ENCODE data around the gene GUSB.

DNA sequence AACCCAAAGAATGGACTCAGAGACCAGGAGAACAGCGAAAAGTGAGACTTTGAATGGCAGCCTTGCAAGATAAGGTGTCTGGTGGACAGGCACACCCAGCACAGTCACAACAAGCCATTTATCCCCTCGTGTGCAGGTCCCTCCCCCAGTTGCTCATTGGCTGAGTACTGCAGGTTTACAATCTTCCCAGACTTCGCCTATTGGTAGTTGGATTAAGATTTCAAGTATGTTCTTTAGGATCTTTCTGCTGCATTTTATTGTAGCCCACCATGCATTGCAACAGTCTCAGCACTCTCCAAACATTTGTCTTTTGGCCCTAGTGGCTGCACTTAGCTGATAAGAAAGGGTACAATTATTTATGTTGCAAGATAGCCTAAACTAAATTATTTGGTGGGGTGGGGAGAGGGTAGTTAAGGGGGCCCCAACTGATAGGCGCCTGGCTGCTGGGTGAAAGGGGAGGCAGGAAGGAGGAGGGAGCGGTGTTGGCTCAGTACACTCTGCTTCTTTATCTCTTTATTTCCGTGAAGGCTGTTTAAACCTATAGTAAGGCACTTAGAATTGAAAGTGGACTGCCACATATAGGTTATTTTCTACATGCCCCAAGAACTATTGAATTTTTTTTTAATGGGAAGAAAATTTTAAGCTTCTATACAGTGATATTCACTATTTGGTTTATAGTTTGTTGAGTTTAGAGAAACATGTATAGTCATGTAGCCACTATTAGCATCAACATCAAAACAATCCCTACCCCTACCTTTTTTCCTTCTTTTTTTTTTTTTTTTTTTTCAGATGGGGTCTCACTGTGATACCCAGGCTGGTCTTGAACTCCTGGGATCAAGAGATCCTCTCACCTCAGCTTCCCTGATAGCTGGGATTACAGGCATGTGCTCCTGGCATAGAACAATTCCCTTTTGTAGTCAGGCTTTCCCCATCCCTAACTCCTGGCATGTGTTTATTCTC, 54.2 kb downstream of the GUSB start:
- TF ChIP-seq CTCF (conservative IDR thresholded peaks at IDR 0.05; ENCODE audit: low read depth in 2 of 2) (no peak), EZH2 (IDR thresholded peaks at IDR 0.05; ENCODE audit: low read depth, unreplicated experiment) (no peak), POLR2AphosphoS5 (IDR thresholded peaks at IDR 0.05; ENCODE audit: low read depth) (no peak), NANOG (IDR thresholded peaks at IDR 0.05; ENCODE audit: borderline replicate concordance) (no peak), ZNF114 (CRISPR knock-in tag; IDR thresholded peaks at IDR 0.05) (no peak), EZH2phosphoT487 (IDR thresholded peaks at IDR 0.05; ENCODE audit: unreplicated experiment) (no peak)
- TF ChIP-seq, protein P1, sequence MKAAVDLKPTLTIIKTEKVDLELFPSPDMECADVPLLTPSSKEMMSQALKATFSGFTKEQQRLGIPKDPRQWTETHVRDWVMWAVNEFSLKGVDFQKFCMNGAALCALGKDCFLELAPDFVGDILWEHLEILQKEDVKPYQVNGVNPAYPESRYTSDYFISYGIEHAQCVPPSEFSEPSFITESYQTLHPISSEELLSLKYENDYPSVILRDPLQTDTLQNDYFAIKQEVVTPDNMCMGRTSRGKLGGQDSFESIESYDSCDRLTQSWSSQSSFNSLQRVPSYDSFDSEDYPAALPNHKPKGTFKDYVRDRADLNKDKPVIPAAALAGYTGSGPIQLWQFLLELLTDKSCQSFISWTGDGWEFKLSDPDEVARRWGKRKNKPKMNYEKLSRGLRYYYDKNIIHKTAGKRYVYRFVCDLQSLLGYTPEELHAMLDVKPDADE (IDR thresholded peaks at IDR 0.05), result no peak

All from GM23338 (cell line).